Activated CD4-positive, alpha-beta T cell treated with anti-CD3 and anti-CD28 coated beads for 48 hours (primary cell): ENCODE data around the gene SEC24C.
"Not testable (repeated sequence)": the region's sequence is repeated elsewhere in the genome, so short reads cannot be mapped to it uniquely, and the experiment has no call there.

Experiments
- DNase-seq: peaks from one replicate; pipeline ENCODE4 v3.0.0-alpha.2; 2020

SEC24C gene

DNA sequence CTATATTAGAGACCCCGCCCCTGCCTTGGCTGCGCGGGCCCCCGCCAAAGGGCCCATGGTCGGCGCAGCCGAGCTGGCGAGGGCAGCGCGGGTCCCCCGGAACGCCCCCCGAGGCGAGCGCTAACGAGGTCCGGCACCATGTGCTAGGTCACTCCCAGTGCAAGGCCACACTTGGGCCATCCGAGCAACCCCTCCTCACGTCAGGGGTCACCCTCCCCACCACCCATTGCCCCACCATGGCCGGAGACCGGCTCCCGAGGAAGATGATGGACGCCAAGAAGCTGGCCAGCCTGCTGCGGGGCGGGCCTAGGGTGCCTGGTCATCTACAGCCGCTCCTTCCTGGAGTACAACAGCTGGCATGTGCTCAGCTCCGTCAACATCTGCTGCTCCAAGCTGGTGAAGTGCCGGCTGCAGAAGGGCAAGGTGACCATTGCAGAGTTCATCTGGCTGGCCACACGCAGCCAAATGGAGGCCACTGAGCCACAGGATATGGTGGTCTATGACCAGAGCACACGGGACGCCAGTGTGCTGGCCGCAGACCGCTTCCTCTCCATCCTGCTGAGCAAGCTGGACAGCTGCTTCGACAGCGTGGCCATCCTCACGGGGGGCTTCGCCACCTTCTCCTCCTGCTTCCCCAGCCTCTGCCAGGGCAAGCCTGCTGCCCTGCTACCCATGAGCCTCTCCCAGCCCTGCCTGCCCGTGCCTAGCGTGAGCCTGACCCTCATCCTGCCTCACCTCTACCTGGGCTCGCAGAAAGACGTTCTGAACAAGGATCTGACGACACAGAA is 12.4 kb upstream of the SEC24C start:
- no peak for DNase-seq

DNA sequence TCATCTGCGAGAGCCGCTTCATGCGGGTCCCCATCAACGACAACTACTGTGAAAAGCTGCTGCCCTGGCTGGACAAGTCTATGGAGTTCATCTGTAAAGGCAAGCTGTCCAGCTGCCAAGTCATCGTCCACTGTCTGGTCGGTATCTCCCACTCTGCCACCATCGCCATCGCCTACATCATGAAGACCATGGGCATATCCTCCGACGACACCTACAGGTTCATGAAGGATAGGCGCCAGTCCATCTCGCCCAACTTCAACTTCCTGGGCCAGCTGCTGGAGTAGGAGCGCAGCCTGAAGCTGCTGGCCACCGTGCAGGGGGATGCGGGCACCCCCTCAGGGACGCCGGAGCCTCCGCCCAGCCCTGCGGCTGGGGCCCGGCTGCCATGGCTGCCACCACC is 11.7 kb upstream of the SEC24C start:
- no peak for DNase-seq

GRCh38 chr10:73732931-73733623 is 11.1 kb upstream of the SEC24C start:
- DNase-seq: no peak

DNA sequence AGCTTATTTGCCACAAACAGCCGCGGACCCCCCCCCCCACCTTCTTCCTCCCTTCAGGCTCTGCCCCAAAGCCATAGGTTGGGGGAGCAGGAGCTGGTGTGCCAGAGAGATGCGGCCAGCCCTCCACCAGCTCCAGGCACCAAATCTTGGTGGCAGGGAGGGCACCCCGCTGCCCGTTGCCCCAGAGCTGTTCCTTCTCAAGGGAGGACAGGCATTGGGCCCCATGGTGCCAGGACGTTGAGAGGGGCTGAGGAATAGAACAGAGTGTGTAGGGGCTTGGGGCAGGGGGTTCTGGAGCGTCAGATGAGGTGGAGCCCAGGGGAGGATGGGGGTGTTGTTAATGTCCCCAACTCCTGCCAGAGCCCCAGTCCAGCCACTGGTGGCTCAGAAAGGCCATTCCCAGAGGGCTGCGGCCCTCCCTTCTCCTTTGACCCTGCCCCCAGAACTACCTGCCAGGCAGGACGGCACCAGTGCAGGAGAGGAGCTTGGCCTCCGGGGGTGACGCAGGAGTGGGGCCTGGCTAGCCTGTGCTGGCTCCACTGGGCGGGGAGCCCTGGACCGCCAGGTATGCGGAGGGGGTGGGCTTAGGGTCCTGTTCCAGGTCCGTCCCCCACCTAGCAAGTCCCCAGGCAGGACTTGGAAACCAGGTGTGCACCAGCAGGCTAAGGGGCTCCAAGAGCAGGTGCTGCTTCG is 10.0 kb upstream of the SEC24C start:
- DNase-seq: no peak

DNA sequence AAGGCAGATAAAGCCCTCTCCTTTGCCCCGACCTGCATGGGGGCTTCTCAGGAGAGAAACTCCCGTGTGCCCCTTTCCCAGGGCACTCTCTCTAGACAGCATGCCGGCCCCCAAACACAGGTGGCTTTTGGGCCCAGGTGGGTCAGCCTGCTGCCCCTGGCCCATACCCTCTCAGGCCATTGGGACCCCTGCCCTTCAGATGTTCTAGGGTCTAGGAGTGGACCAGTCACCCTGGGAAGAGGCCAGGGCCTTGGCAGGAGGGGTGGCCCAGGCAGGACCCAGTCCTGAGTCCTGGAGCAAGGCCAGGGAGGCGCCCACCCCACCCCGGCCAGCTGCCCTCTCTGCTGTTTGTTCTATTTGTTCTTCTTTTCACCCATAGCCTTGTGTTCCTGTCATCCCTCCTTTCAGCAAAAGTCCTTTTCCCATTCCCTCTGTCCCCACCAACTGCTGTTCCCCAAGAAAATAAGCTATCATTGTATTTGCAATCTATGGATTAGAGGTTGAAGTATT is 9.3 kb upstream of the SEC24C start:
- no peak for DNase-seq

GRCh38 chr10:73740501-73741254 is 3.5 kb upstream of the SEC24C start:
- not testable (repeated sequence) for DNase-seq

DNA sequence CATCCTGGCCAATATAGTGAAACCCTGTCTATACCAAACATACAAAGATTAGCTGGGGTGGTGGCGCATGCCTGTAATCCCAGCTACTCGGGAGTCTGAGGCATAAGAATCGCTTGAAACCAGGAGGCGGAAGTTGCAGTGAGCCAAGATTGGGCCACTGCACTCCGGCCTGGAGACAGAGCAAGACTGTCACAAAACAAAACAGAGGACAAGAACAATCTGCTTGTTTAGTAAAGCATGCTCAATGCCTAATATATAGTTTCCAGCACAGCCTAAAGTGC is 1.8 kb upstream of the SEC24C start:
- no peak for DNase-seq

GRCh38 chr10:73743327-73743904 is 756 bp upstream of the SEC24C start:
- no peak for DNase-seq

DNA sequence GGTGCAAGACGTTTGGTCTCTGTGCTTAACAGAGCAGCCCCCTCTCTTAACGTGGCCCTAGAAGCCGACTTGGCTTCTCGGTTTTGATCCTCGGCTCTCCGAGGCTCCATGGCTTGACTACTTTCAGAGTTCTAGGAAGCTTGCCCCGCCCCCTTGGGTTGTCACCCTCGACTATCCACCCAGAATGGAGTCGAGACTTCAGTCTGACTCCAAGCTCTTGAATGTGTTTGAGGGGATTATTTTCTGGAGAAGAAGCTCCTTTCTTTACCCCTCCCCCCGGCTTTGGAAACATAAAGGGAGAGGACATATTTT is 448 bp downstream of the SEC24C start:
- peak; percentile 82 for DNase-seq

- DNase-seq: no peak
Observed at GRCh38 chr10:73746721-73747120, 2.5 kb downstream of the SEC24C start.

GRCh38 chr10:73750819-73751218 is 6.6 kb downstream of the SEC24C start:
- DNase-seq: no peak

DNA sequence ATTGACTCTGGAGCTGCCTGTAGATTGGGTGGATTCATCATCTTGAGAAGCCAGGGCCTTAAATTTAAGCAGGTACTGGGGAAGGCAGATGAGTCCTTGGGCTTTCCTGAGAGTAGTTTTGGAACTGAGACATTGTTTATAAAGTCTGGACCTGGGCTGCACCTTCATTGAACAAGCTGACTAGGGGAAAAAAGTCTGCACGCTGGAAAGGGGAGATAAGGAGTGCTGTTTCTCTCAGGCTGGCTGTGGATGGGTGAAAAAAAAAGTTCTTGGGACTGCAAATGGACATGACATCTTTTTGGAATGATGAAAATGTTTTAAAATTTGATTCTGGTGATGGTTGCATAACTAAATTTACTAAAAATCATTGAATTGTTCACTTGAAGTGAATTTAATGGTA is 12.0 kb downstream of the SEC24C start:
- DNase-seq: no peak

GRCh38 chr10:73758704-73759511 is 14.7 kb downstream of the SEC24C start:
- DNase-seq: no peak

DNA sequence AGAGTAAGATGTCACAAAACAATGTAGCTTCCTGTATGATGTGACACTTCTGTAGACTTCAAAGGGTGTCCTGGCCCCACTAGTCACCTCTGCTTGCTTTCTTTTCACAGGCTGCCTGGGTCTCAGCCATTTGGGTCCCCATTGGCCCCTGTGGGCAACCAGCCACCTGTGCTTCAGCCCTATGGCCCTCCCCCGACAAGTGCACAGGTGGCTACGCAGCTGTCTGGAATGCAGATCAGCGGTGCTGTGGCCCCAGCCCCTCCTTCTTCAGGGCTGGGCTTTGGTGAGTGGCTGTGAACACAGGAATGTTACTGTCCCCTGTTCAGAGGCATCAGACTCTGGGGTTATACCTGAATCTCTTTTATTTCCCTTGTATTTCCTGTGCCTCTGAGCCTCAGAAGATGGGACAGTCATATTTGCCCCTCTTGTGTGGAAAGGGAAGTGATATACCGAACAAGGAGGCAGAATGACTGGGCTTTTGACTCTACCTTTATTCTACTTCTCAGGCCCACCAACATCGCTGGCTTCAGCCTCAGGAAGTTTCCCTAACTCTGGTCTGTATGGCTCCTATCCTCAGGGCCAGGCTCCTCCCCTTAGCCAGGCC is 15.4 kb downstream of the SEC24C start:
- DNase-seq: peak; percentile 35

- DNase-seq: no peak
Observed at GRCh38 chr10:73761781-73762180, 17.6 kb downstream of the SEC24C start.

DNA sequence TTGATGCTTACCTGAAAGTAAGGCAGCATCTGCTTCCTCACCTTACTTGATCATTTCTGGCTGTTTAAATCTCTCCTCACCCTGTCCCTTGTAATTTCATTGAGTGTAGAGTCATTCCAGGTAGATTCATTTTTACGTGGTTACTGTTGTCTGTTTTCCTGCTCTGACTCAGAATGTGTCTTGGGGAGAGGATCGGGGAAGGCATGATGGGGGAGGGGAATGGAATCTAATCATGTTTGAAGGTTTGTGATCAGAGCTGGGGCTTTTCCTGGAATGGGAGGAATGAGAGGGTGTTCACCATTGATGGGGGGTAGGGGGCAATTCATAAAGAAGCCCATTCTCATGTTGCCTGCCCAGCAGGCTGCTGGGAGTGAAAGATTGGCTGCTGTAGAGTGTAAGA is 18.7 kb downstream of the SEC24C start:
- no peak for DNase-seq

- no peak for DNase-seq
Observed at GRCh38 chr10:73763343-73763742, 19.2 kb downstream of the SEC24C start.

DNA sequence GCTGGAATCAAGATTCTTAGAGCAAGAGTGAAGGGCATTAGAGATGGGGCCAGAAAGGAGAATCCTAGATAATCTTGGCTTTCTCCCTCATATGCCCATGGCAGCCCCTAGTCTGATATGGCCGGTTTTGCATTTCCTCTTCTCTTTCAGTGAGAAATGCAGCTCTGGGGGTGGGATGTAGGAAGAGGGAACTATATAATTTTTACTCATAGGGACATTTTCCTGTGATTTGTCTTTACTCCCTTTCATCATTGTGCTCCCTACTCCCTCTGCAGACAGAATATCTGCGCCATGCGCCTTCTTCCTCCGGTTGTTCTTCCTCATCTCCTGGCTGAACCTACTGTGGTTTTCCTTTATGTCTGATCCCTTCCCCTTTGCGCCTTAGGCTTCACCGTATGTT is 20.9 kb downstream of the SEC24C start:
- DNase-seq: no peak

GRCh38 chr10:73768881-73769280 is 24.7 kb downstream of the SEC24C start:
- DNase-seq: peak; percentile 73

DNA sequence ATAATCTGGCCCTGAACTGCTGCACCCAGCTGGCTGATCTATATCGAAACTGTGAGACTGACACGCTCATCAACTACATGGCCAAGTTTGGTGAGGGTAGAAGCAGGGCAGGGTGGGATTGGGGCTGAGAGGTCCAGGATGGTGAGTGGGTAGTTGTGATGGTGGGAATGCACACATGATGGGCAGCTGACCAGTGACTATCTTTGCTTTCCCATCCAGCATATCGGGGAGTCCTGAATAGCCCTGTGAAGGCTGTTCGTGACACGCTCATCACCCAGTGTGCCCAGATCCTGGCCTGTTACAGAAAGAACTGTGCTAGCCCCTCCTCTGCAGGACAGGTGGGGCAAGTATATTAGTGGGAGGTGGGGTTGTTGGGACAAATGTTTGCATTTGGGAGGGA is 25.2 kb downstream of the SEC24C start:
- no peak for DNase-seq

- DNase-seq: peak; percentile 83
Observed at GRCh38 chr10:73771722-73772280, 27.6 kb downstream of the SEC24C start.
